Lung (tissue), 12 donors: ENCODE measurements around the gene MND1. TPM values are rescaled to one million over a fixed set of nuclear protein-coding genes. Genes with fewer than 3 reads are reported as not detected.
"Not testable (repeated sequence)": the region's sequence is repeated elsewhere in the genome, so short reads cannot be mapped to it uniquely, and the experiment has no call there.

Experiments used
- ATAC-seq: fragments of 200-7000 bp; cut with Tn5 transposase; one replicate; pipeline ENCODE4 v1.9.1; 2020; ENCODE audit warnings: moderate number of reproducible peaks; ENCODE audit not compliant: insufficient read depth, low FRiP score
- DNase-seq, 3 donors: peaks; one replicate each; pipeline ENCODE4 v3.0.0-alpha.2; 2013 to 2017
- H3K27ac ChIP-seq, 2 donors: one replicate each; pipeline ENCODE4 v1.5.1; 2013; ENCODE audit warnings: mild to moderate bottlenecking in 2 of 2, moderate library complexity in 2 of 2, control low read depth in 1 of 2, inconsistent platforms in 1 of 2, low read depth in 1 of 2, low read length in 1 of 2
- H3K27me3 ChIP-seq, 3 donors: one replicate each; pipeline ENCODE4 v1.5.1; 2013; ENCODE audit warnings: low read length in 2 of 3; ENCODE audit not compliant: control insufficient read depth in 3 of 3, insufficient read depth in 3 of 3
- H3K36me3 ChIP-seq, 4 donors: one replicate each; pipeline ENCODE4 v1.5.1; 2013; ENCODE audit warnings: low read length in 4 of 4, mild to moderate bottlenecking in 1 of 4, moderate library complexity in 1 of 4; ENCODE audit not compliant: control insufficient read depth in 4 of 4, insufficient read depth in 4 of 4
- H3K4me1 ChIP-seq, 5 donors: one replicate each; pipeline ENCODE4 v1.5.1; 2013; ENCODE audit warnings: low read length in 5 of 5, mild to moderate bottlenecking in 2 of 5, moderate library complexity in 1 of 5; ENCODE audit not compliant: control insufficient read depth in 5 of 5, insufficient read depth in 5 of 5
- H3K4me3 ChIP-seq: one replicate; pipeline ENCODE4 v1.5.1; 2013; ENCODE audit warnings: mild to moderate bottlenecking, control low read depth, moderate library complexity
- H3K9ac ChIP-seq, 2 donors: one replicate each; pipeline ENCODE4 v1.5.1; 2013; ENCODE audit warnings: low read length in 2 of 2, control low read depth in 1 of 2; ENCODE audit not compliant: insufficient read depth in 1 of 2
- H3K9me3 ChIP-seq, 4 donors: one replicate each; pipeline ENCODE4 v1.5.1; 2013; ENCODE audit warnings: low read length in 3 of 4, mild to moderate bottlenecking in 1 of 4, moderate library complexity in 1 of 4; ENCODE audit not compliant: control insufficient read depth in 4 of 4, insufficient read depth in 3 of 4
- CTCF ChIP-seq: IDR thresholded peaks from 2 replicates; pipeline ENCODE4 v1.5.1; 2012; ENCODE audit warnings: mild to moderate bottlenecking; ENCODE audit errors: control extremely low read depth, extremely low read depth
- WGBS, 2 donors: extraction: QIAGEN DNeasy Blood & Tissue Kit; methylation state at CpG; one replicate each; pipeline ENCODE4 v1.1.7; 2013; 5-methylcytosine and 5-hydroxymethylcytosine counted together
- polyA plus RNA-seq, 2 donors: library from polyadenylated mRNA; stranded (reverse); fragments of 200-250 nt; gene quantifications; one replicate each; pipeline ENCODE4 v1.2.1, GENCODE V29; 2013
- total RNA-seq, 2 donors: library from RNA; depleted of rRNA in 1 of 2; stranded (reverse); fragments of >200 nt in 1 of 2; gene quantifications; one replicate each; pipeline ENCODE4 v1.2.1, GENCODE V29; 2014 to 2021
- donor health status: control.
- donor health status: control.
- donor health status: Bipolar disorder and iron deficiency.
- donor health status: healthy.
- donor health status: DM: yes; HTN: yes; CAD: no.

Gene MND1
- total and polyA plus RNA-seq, 4 donors: 0.80 to 4.4 (median 1.2) TPM

GRCh38 chr4:153409412-153409811 lies 64.9 kb downstream of the MND1 start:
- peaks cover 0 to 2% (median 0%) of the 10 kb centered on the region in 4 donors for H3K9me3 ChIP-seq
- no peaks in the 10 kb centered on the region for H3K36me3 ChIP-seq
- H3K9ac ChIP-seq: no peak overlapping the region
- no peak overlapping the region for H3K4me3 ChIP-seq
- no peak overlapping the region for H3K27ac ChIP-seq
- no peak for TF ChIP-seq CTCF
- no peaks in the 10 kb centered on the region for H3K27me3 ChIP-seq
- DNase-seq: no peak
- no peak for ATAC-seq
- WGBS, 2 donors: 90 to 94% methylated on average over 2 of the region's 2 CpGs
- no peaks in the 10 kb centered on the region for H3K4me1 ChIP-seq

DNA sequence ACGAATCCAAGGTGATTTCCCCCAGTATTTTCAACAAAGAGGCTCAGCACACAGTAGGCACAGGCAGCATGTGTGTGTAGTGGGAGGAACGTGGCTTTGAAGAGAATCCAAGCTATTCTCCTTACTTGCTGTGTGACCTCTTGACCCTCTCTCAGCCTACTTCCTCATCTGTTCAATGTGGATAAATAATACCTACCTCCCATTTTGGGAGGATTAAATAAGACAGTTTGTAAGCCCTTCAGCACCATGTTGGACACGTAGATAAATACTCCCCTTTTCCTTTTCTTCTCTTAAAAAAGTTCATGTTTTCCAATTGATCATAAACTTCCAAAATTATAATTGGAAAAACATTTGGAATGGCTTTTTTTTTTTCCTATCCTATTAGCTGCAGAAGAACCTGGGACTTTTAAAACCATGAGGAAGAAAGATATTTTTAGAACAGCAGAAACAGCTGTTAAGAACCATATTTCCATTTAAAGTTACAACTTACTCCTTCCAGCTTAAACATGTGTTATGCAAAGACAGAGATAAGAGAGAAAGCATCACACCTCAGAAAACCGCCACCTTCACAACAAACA lies 65.5 kb downstream of the MND1 start:
- H3K9ac ChIP-seq: no peak overlapping the region
- peaks cover 0 to 2% (median 0%) of the 10 kb centered on the region in 4 donors for H3K9me3 ChIP-seq
- H3K4me3 ChIP-seq: no peak overlapping the region
- ATAC-seq: no peak
- H3K4me1 ChIP-seq: no peaks in the 10 kb centered on the region
- DNase-seq: no peak
- no peak for TF ChIP-seq CTCF
- no peaks in the 10 kb centered on the region for H3K27me3 ChIP-seq
- WGBS, 2 donors: 78 to 88% methylated on average over 4 of the region's 4 CpGs
- no peak overlapping the region for H3K27ac ChIP-seq
- no peaks in the 10 kb centered on the region for H3K36me3 ChIP-seq

DNA sequence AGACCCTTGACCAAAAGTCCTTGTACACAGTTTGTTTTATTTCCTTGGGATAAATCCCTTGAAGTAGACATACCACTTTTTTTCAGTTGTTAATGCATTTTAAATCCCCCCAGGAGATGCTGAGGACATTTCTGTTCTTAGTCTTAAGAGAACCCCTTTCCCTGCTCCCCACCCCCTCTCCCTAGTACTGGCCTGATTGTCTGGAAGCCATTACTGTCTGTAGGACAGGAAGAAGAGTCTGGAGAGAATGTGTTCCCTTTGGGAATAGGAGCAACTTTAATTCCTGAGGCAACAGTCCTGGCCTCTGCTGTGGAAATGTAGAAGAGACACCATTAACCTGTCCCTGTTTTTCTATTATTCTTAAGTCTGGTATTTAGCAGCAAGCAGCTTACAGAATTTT lies 69.4 kb downstream of the MND1 start:
- H3K4me1 ChIP-seq: peaks cover 0 to 4% (median 0%) of the 10 kb centered on the region in 5 donors
- no peak overlapping the region for H3K27ac ChIP-seq
- TF ChIP-seq CTCF: no peak
- ATAC-seq: no peak
- no peak for DNase-seq
- H3K27me3 ChIP-seq: no peaks in the 10 kb centered on the region
- H3K9ac ChIP-seq: no peak overlapping the region
- H3K36me3 ChIP-seq: no peaks in the 10 kb centered on the region
- H3K9me3 ChIP-seq: no peaks in the 10 kb centered on the region
- no peak overlapping the region for H3K4me3 ChIP-seq

- not testable (repeated sequence) for ATAC-seq, H3K4me1 ChIP-seq, H3K36me3 ChIP-seq, H3K27ac ChIP-seq, H3K27me3 ChIP-seq, H3K9me3 ChIP-seq, DNase-seq, H3K9ac ChIP-seq, H3K4me3 ChIP-seq
- WGBS, 2 donors: 77 to 84% methylated on average over 8 of the region's 8 CpGs
Observed at GRCh38 chr4:153416456-153416855, 72.0 kb downstream of the MND1 start.
